GM21619 (cell line): Measurements from ENCODE around the gene TRPV6.

Source experiments
- ATAC-seq: cut with Tn5 transposase; IDR thresholded peaks from one replicate; pipeline ENCODE4 v1.9.1; 2021; ENCODE audit not compliant: unreplicated experiment

TRPV6 gene

GRCh38 chr7:142908921-142909890 lies 23.7 kb upstream of the TRPV6 start:
- ATAC-seq: no peak

GRCh38 chr7:142908290-142908689 lies 22.7 kb upstream of the TRPV6 start:
- ATAC-seq: no peak

GRCh38 chr7:142906643-142907042 lies 21.1 kb upstream of the TRPV6 start:
- no peak for ATAC-seq

- no peak for ATAC-seq
Measured at GRCh38 chr7:142905759-142906158, 20.2 kb upstream of the TRPV6 start.

GRCh38 chr7:142904128-142904527 lies 18.6 kb upstream of the TRPV6 start:
- no peak for ATAC-seq

- ATAC-seq: no peak
Measured at GRCh38 chr7:142901426-142902259, 16.1 kb upstream of the TRPV6 start.

- no peak for ATAC-seq
Measured at GRCh38 chr7:142899661-142900060, 14.1 kb upstream of the TRPV6 start.

- no peak for ATAC-seq
Measured at GRCh38 chr7:142898377-142899170, 13.0 kb upstream of the TRPV6 start.

- no peak for ATAC-seq
Measured at GRCh38 chr7:142897691-142898090, 12.1 kb upstream of the TRPV6 start.

GRCh38 chr7:142896741-142897379 lies 11.3 kb upstream of the TRPV6 start:
- ATAC-seq: no peak

GRCh38 chr7:142896151-142896550 lies 10.6 kb upstream of the TRPV6 start:
- ATAC-seq: no peak

GRCh38 chr7:142894985-142895593 lies 9.5 kb upstream of the TRPV6 start:
- ATAC-seq: no peak

GRCh38 chr7:142894112-142894984 lies 8.8 kb upstream of the TRPV6 start:
- ATAC-seq: no peak

GRCh38 chr7:142892951-142893350 lies 7.4 kb upstream of the TRPV6 start:
- ATAC-seq: no peak

- no peak for ATAC-seq
Measured at GRCh38 chr7:142891490-142892082, 6.0 kb upstream of the TRPV6 start.

GRCh38 chr7:142890874-142891485 lies 5.4 kb upstream of the TRPV6 start:
- no peak for ATAC-seq

GRCh38 chr7:142889816-142890215 lies 4.3 kb upstream of the TRPV6 start:
- ATAC-seq: no peak

GRCh38 chr7:142887282-142888015 lies 1.9 kb upstream of the TRPV6 start:
- ATAC-seq: no peak
